Loucy (cell line): ENCODE results near the gene HIGD2A.

Experiments
- H2AFZ ChIP-seq: fragments of 200-600 bp; sonication (generic); 2 replicates; pipeline ENCODE4 v1.6.0; 2016; ENCODE audit warnings: antibody characterized with exemption, mild to moderate bottlenecking, low read length, moderate library complexity
- H3F3A ChIP-seq: fragments of 200-600 bp; 2 replicates; pipeline ENCODE4 v1.6.0; 2016; ENCODE audit warnings: antibody characterized with exemption, low read depth, mild to moderate bottlenecking
- H3K27me3 ChIP-seq: fragments of 200-600 bp; sonication (generic); 2 replicates; pipeline ENCODE4 v1.6.1; 2014; ENCODE audit warnings: low read length, mild to moderate bottlenecking; ENCODE audit not compliant: insufficient read depth, poor library complexity, severe bottlenecking
- H3K36me3 ChIP-seq: fragments of 200-600 bp; sonication (generic); 2 replicates; pipeline ENCODE4 v1.6.1; 2016; ENCODE audit warnings: low read length; ENCODE audit not compliant: insufficient read depth
- H3K4me1 ChIP-seq: fragments of 200-600 bp; sonication (generic); 2 replicates; pipeline ENCODE4 v1.5.1; 2014; ENCODE audit warnings: low read length, mild to moderate bottlenecking; ENCODE audit not compliant: insufficient read depth, poor library complexity, severe bottlenecking
- H3K4me2 ChIP-seq: fragments of 200-600 bp; sonication (generic); 2 replicates; pipeline ENCODE4 v1.6.0; 2014; ENCODE audit warnings: antibody characterized with exemption, low read length, low read depth, mild to moderate bottlenecking; ENCODE audit not compliant: poor library complexity, severe bottlenecking
- H3K4me3 ChIP-seq: fragments of 200-600 bp; sonication (generic); 2 replicates; pipeline ENCODE4 v1.5.1; 2014; ENCODE audit warnings: low read length, mild to moderate bottlenecking, mixed read lengths; ENCODE audit not compliant: poor library complexity, severe bottlenecking
- H3K79me2 ChIP-seq: fragments of 200-600 bp; sonication (generic); 2 replicates; pipeline ENCODE4 v1.6.1; 2014; ENCODE audit warnings: low read length; ENCODE audit not compliant: insufficient read depth
- H3K9ac ChIP-seq: fragments of 200-600 bp; sonication (generic); 2 replicates; pipeline ENCODE4 v1.6.0; 2014; ENCODE audit warnings: mild to moderate bottlenecking, low read depth, low read length, moderate library complexity; ENCODE audit not compliant: poor library complexity, severe bottlenecking
- H3K9me2 ChIP-seq: fragments of 200-600 bp; sonication (generic); replicated peaks from 2 replicates; pipeline ENCODE4 v1.6.1; 2016; ENCODE audit warnings: low read depth, low read length, mixed read lengths
- H3K9me3 ChIP-seq: fragments of 200-600 bp; sonication (generic); 2 replicates; pipeline ENCODE4 v1.6.1; 2014; ENCODE audit warnings: mild to moderate bottlenecking, antibody characterized with exemption, low read length, low read depth; ENCODE audit not compliant: insufficient read depth
- H4K20me1 ChIP-seq: fragments of 200-600 bp; sonication (generic); 2 replicates; pipeline ENCODE4 v1.6.0; 2014; ENCODE audit warnings: antibody characterized with exemption, low read length, mild to moderate bottlenecking; ENCODE audit not compliant: insufficient read depth, poor library complexity, severe bottlenecking
- EZH2phosphoT487 ChIP-seq: fragments of 200-600 bp; IDR thresholded peaks from 2 replicates; pipeline ENCODE4 v1.6.1; 2018; ENCODE audit warnings: antibody characterized with exemption, mild to moderate bottlenecking, moderate library complexity, borderline replicate concordance
- TF ChIP-seq, protein P1 (sequence below): fragments of 200-600 bp; sonication (generic); conservative IDR thresholded peaks from 2 replicates; pipeline ENCODE4 v1.5.1; 2014; ENCODE audit warnings: mild to moderate bottlenecking, antibody characterized with exemption, low read length

HIGD2A gene

GRCh38 chr5:176429972-176430371, 41.4 kb downstream of the HIGD2A start:
- Histone ChIP-seq H3K36me3 (no peaks in the 10 kb centered on the region), H3K4me2 (peak overlapping the region; percentile 51), H4K20me1 (no peaks in the 10 kb centered on the region), H3K27me3 (no peaks in the 10 kb centered on the region), H3F3A (no peaks in the 10 kb centered on the region), H3K4me3 (peak overlapping the region; percentile 32), H2AFZ (peak overlapping the region; percentile 55; the same call in 1 of the 2 replicates), H3K4me1 (peaks cover 7% of the 10 kb centered on the region), H3K79me2 (no peaks in the 10 kb centered on the region), H3K9me3 (no peaks in the 10 kb centered on the region), H3K9ac (no peak overlapping the region), H3K9me2 (no peaks in the 10 kb centered on the region)
- TF ChIP-seq, protein P1, sequence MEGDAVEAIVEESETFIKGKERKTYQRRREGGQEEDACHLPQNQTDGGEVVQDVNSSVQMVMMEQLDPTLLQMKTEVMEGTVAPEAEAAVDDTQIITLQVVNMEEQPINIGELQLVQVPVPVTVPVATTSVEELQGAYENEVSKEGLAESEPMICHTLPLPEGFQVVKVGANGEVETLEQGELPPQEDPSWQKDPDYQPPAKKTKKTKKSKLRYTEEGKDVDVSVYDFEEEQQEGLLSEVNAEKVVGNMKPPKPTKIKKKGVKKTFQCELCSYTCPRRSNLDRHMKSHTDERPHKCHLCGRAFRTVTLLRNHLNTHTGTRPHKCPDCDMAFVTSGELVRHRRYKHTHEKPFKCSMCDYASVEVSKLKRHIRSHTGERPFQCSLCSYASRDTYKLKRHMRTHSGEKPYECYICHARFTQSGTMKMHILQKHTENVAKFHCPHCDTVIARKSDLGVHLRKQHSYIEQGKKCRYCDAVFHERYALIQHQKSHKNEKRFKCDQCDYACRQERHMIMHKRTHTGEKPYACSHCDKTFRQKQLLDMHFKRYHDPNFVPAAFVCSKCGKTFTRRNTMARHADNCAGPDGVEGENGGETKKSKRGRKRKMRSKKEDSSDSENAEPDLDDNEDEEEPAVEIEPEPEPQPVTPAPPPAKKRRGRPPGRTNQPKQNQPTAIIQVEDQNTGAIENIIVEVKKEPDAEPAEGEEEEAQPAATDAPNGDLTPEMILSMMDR: peak; percentile 25; the same call in 1 of the 2 replicates
- TF ChIP-seq EZH2phosphoT487: no peak

DNA sequence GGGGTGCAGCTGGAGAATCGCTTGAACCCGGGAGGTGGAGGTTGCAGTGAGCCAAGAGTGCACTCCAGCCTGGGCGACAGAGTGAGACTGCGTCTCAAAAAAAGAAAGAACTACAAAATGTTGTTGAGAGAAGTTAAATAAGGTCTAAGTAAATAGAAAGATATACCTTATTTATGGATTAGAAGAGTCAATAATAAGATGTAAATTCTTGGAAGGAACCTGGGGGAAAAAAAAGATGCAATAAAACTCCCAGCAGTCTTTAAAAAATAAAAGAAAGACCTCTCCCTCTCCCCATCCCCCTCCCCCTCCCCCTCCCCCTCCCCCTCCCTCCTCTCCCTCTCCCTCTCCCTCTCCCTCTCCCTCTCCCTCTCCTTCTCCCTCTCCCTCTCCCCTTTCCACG, 44.2 kb downstream of the HIGD2A start:
- Histone ChIP-seq H3K9ac (no peak overlapping the region), H3K4me1 (peaks cover 7% of the 10 kb centered on the region), H2AFZ (no peak overlapping the region), H4K20me1 (no peaks in the 10 kb centered on the region), H3K4me2 (no peak overlapping the region), H3K9me3 (no peaks in the 10 kb centered on the region), H3K9me2 (no peaks in the 10 kb centered on the region), H3F3A (no peaks in the 10 kb centered on the region), H3K79me2 (no peaks in the 10 kb centered on the region), H3K4me3 (no peak overlapping the region), H3K36me3 (no peaks in the 10 kb centered on the region), H3K27me3 (no peaks in the 10 kb centered on the region)
- TF ChIP-seq, protein P1: no peak

- TF ChIP-seq, protein P1: no peak
- no peak for TF ChIP-seq EZH2phosphoT487
- Histone ChIP-seq H3K4me2 (peak overlapping the region; percentile 31), H3K9me2 (no peaks in the 10 kb centered on the region), H3K79me2 (no peaks in the 10 kb centered on the region), H3K36me3 (no peaks in the 10 kb centered on the region), H3K9ac (no peak overlapping the region), H4K20me1 (no peaks in the 10 kb centered on the region), H2AFZ (no peak overlapping the region), H3K4me1 (no peaks in the 10 kb centered on the region), H3K9me3 (no peaks in the 10 kb centered on the region), H3F3A (no peaks in the 10 kb centered on the region), H3K27me3 (no peaks in the 10 kb centered on the region), H3K4me3 (no peak overlapping the region)
Observed at GRCh38 chr5:176436656-176437055, 48.1 kb downstream of the HIGD2A start.
